GM06990 (cell line): ENCODE data around the gene FLT1.

Experiments
- DNase-seq: peaks from one replicate; pipeline ENCODE4 v3.0.0-alpha.2; 2011; ENCODE audit not compliant: insufficient read length; ENCODE audit errors: extremely low read depth
- H3K27me3 ChIP-seq: replicated peaks from 2 replicates; pipeline ENCODE4 v1.6.0; 2011; ENCODE audit warnings: low read length; ENCODE audit not compliant: control insufficient read depth, insufficient read depth
- H3K36me3 ChIP-seq: 2 replicates; pipeline ENCODE4 v1.5.1; 2011; ENCODE audit warnings: low read length; ENCODE audit not compliant: control insufficient read depth, insufficient read depth
- H3K4me3 ChIP-seq: replicated peaks from 2 replicates; pipeline ENCODE4 v1.5.1; 2011; ENCODE audit warnings: low read depth, mild to moderate bottlenecking, control low read depth, low read length
- TF ChIP-seq, protein P1 (sequence below): IDR thresholded peaks from 2 replicates; pipeline ENCODE4 v1.5.1; 2011; ENCODE audit warnings: low read length, control low read depth, mild to moderate bottlenecking, inconsistent platforms; ENCODE audit not compliant: insufficient read depth, poor library complexity, severe bottlenecking

Gene FLT1

DNA sequence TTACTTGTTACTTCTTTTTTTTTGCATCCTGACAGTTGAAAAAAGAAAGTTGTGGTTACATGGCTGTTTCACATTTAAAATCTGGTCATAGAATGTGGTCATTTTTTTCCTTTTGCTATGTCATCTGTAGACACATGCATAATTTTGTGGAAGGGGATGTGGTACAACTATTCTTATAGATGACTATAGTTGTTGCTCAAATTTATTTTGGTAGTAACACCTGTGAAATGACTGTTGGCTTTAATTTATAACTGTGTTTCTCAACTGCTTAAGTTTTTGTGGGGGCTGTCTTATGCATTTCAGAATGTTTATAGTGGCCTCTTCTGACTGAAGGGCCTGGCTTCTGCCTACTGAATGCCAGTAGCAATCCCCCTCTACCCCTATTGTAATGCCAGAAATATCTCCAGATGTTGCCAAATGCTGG is 226.1 kb downstream of the FLT1 start:
- Histone ChIP-seq H3K4me3 (no peak overlapping the region), H3K36me3 (peaks cover 5% of the 10 kb centered on the region), H3K27me3 (no peaks in the 10 kb centered on the region)
- DNase-seq = peak; percentile 84
- TF ChIP-seq, protein P1, sequence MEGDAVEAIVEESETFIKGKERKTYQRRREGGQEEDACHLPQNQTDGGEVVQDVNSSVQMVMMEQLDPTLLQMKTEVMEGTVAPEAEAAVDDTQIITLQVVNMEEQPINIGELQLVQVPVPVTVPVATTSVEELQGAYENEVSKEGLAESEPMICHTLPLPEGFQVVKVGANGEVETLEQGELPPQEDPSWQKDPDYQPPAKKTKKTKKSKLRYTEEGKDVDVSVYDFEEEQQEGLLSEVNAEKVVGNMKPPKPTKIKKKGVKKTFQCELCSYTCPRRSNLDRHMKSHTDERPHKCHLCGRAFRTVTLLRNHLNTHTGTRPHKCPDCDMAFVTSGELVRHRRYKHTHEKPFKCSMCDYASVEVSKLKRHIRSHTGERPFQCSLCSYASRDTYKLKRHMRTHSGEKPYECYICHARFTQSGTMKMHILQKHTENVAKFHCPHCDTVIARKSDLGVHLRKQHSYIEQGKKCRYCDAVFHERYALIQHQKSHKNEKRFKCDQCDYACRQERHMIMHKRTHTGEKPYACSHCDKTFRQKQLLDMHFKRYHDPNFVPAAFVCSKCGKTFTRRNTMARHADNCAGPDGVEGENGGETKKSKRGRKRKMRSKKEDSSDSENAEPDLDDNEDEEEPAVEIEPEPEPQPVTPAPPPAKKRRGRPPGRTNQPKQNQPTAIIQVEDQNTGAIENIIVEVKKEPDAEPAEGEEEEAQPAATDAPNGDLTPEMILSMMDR = no peak

DNA sequence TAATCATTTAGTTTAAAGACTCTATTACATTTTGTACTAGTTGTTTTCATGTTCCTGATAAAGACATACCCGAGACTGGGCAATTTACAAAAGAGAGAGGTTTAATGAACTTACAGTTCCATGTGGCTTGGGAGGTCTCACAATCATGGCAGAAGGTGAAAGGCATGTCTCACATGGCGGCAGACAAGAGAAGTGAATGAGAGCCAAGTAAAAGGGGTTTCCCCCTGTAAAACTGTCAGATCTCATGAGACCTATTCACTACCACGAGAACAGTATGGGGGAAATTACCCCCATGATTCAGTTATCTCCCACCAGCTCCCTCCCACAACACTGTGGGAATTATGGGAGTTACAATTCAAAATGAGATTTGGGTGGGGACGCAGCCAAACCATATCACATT is 227.4 kb downstream of the FLT1 start:
- no peak for DNase-seq
- Histone ChIP-seq H3K4me3 (no peak overlapping the region), H3K27me3 (no peaks in the 10 kb centered on the region), H3K36me3 (peaks cover 5% of the 10 kb centered on the region)
- TF ChIP-seq, protein P1 = no peak

DNA sequence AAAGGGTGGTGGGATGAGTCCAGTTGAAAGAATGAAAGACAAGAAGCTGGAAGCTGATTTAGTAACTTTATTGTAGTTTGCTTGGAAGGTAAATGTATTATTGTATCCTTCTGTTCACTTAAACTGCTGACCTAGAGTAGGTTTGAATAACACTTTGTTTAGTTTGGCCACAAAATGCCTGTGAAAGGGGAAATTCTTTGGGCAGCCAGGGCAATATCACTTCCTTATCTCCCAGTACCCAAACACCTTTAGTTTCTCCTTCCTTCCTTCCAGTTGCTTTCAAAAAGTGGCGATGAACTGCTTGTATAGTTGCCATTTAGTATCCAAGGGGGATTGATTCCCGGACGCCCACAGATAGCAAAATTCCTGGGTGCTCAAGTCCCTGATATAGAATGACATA is 236.5 kb downstream of the FLT1 start:
- TF ChIP-seq, protein P1 = no peak
- peaks cover 2% of the 10 kb centered on the region; the same call in 1 of the 2 replicates for H3K36me3 ChIP-seq
- H3K4me3 ChIP-seq = no peak overlapping the region
- no peaks in the 10 kb centered on the region for H3K27me3 ChIP-seq
- no peak for DNase-seq

DNA sequence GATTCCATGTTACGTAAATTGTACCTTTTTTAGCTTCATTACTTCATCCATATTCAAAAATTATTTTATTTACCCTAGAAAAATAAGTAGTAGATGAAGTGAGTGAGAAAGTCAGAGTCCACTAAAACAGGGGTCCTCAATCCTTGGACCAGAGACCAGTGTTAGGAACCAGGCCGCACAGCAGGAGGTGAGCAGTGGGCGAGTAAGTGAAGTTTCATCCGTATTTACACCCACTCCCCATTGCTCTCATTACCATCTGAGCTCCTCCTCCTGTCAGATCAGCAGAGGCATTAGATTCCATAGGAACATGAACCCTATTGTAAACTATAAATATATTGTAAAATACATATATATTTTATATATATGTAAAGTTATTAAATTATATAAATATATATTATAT is 237.6 kb downstream of the FLT1 start:
- TF ChIP-seq, protein P1 = no peak
- H3K27me3 ChIP-seq = no peaks in the 10 kb centered on the region
- no peak for DNase-seq
- peaks cover 2% of the 10 kb centered on the region; the same call in 1 of the 2 replicates for H3K36me3 ChIP-seq
- no peak overlapping the region for H3K4me3 ChIP-seq

DNA sequence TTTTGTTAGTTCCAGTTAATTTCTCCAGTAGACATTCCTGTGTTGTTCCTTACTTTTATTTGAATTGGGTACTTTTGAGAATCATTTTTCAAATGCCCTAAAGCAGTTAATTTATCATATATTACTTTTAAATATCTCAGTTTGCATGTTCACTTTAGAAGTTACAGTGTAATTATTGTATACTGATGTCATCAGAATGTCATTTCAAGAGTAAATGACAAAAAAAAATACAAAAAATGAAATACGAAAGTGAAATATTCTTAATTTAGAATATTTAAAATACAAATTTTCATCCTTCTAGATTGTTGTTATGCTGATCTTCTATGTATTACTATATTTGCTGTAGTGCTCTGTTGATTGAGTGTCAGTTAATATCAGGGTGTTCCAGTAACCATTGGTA is 242.4 kb downstream of the FLT1 start:
- TF ChIP-seq, protein P1 = no peak
- no peaks in the 10 kb centered on the region; the same call in 1 of the 2 replicates for H3K36me3 ChIP-seq
- H3K4me3 ChIP-seq = no peak overlapping the region
- H3K27me3 ChIP-seq = no peaks in the 10 kb centered on the region
- no peak for DNase-seq

DNA sequence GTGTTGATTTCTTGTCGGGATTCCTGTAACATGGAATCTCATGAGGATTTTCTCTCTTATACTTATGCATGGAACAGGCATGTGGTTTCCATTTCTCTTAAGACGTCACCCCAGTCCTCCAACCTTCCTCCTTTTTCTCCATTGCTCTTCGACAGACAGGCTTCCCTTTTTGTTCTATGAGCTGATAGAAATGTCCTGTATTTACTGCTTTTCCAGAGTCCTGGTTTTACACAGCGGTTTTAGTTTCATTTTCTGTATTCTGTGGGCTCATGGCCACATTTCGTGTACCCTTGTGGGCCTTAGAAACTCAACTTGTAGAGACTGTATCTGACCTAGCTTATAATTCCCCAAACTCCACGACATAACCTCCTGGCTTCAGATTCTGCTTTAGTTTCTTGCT is 243.5 kb downstream of the FLT1 start:
- no peaks in the 10 kb centered on the region for H3K27me3 ChIP-seq
- TF ChIP-seq, protein P1 = no peak
- no peak for DNase-seq
- no peaks in the 10 kb centered on the region; the same call in 1 of the 2 replicates for H3K36me3 ChIP-seq
- H3K4me3 ChIP-seq = no peak overlapping the region
